Glutamatergic neuron (in vitro differentiated cells): Measurements from ENCODE around the gene LCE7A. TPM values are rescaled to one million over a fixed set of nuclear protein-coding genes. Genes with fewer than 3 reads are reported as not detected.

ENCODE experiments used
- DNase-seq: peaks from one replicate; pipeline ENCODE4 v3.0.0; 2022
- H3K27ac Mint-ChIP-seq: one replicate; pipeline ENCODE4 v1.8.0; 2020; ENCODE audit warnings: mild to moderate bottlenecking, mixed read lengths, inconsistent platforms; ENCODE audit not compliant: unreplicated experiment
- H3K27me3 Mint-ChIP-seq: one replicate; pipeline ENCODE4 v1.8.0; 2020; ENCODE audit warnings: mild to moderate bottlenecking, moderate library complexity, mixed read lengths, inconsistent platforms; ENCODE audit not compliant: unreplicated experiment
- H3K36me3 Mint-ChIP-seq: one replicate; pipeline ENCODE4 v1.8.0; 2020; ENCODE audit warnings: mild to moderate bottlenecking, mixed read lengths, inconsistent platforms; ENCODE audit not compliant: unreplicated experiment
- H3K4me1 Mint-ChIP-seq: one replicate; pipeline ENCODE4 v1.8.0; 2020; ENCODE audit warnings: mild to moderate bottlenecking, low read depth, mixed read lengths, inconsistent platforms; ENCODE audit not compliant: unreplicated experiment
- H3K4me3 Mint-ChIP-seq: one replicate; pipeline ENCODE4 v1.8.0; 2020; ENCODE audit warnings: mild to moderate bottlenecking, mixed read lengths, inconsistent platforms; ENCODE audit not compliant: unreplicated experiment
- H3K9me3 Mint-ChIP-seq: one replicate; pipeline ENCODE4 v1.8.0; 2020; ENCODE audit warnings: mild to moderate bottlenecking, moderate library complexity, mixed read lengths, inconsistent platforms; ENCODE audit not compliant: unreplicated experiment
- CTCF ChIP-seq: fragments of 200-600 bp; sonication (generic); IDR thresholded peaks from one replicate; pipeline ENCODE4 v1.5.0; 2021; ENCODE audit not compliant: partially characterized antibody, unreplicated experiment
- total RNA-seq: library from RNA; stranded (reverse); fragmentation: NEBNext Ultra II Directional; extraction: Animal tissue kit (Norgen Biotek cat#: 25700); gene quantifications from one replicate; pipeline ENCODE4 v1.2.1, GENCODE V29; 2021; ENCODE audit not compliant: unreplicated experiment

LCE7A gene
- total RNA-seq, 1 donor from 2014 or later = not detected

GRCh38 chr1:152904688-152905440, 45.1 kb downstream of the LCE7A start:
- no peak overlapping the region for H3K4me3 Mint-ChIP-seq
- no peak overlapping the region for H3K27ac Mint-ChIP-seq
- peaks cover 2% of the 10 kb centered on the region for H3K36me3 Mint-ChIP-seq
- no peaks in the 10 kb centered on the region for H3K4me1 Mint-ChIP-seq
- H3K9me3 Mint-ChIP-seq = peaks cover 2% of the 10 kb centered on the region
- TF ChIP-seq CTCF = no peak
- H3K27me3 Mint-ChIP-seq = peaks cover 8% of the 10 kb centered on the region
- no peak for DNase-seq

DNA sequence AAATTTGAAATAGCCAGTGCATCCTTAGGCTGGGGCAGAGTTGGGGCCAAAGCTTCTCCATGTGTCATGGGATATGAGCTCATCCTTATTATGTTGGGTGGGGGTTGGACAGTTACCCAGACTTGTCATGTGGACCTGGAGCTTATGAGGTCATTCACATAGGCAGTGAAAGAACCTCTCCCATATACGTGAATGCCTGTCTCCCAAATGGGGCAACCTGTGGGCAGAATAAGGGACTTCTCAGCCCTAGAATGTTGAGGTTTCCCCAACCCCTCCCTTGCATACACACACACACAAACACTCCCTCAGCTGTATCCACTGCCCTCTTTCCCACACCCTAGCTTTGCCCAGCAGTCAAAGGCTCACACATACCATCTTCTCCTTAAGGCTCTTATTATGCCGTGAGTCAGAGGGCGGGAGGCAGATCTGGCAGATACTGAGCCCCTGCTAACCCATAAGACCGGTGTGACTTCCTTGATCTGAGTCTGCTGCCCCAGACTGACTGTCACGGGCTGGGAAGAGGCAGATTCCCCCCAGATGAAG, 46.3 kb downstream of the LCE7A start:
- no peak for TF ChIP-seq CTCF
- Mint-ChIP-seq H3K4me3 (no peak overlapping the region), H3K4me1 (no peaks in the 10 kb centered on the region), H3K36me3 (peaks cover 4% of the 10 kb centered on the region), H3K9me3 (peaks cover 4% of the 10 kb centered on the region), H3K27ac (no peak overlapping the region), H3K27me3 (peaks cover 8% of the 10 kb centered on the region)
- DNase-seq = no peak

DNA sequence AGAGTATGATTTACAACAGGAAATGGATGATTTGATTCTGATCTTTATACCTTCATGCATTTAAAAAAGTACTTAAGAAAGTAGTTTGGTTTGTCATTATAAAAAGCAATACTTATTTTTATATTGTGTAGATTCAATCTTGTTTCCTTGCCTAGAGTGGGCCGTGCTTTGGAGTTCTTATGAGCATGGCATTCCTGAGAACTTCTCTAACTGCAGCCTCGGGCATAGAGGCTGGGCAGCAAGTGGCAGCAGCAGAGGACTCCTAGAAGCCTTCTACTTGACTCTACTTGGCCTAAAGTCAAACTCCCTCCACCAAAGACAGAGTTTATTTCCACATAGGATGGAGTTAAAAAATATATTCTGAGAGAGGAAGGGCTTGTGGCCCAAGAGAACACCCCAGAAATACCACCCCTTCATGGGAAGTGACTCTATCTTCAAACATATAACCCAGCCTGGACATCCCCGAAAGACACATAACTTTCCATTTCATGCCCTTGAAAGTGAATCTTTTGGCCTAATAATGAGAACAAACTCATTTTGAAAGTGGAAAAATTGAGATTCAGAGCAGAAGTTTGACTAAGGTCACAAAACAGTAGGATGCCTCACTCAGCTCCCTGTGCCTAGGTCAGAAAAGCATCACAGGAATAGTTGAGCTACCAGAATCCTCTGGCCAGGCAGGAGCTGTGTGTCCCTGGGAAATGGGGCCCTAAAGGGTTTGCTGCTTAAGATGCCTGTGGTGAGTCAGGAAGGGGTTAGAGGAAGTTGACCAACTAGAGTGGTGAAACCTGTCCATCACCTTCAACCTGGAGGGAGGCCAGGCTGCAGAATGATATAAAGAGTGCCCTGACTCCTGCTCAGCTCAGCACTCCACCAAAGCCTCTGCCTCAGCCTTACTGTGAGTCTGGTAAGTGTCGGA, 48.1 kb downstream of the LCE7A start, which contains the start of gene IVL:
Gene IVL, plus strand, starts transcription at position 861 of the 916 bp plus-strand sequence. CDS start 1,252 bp downstream, outside the sequence.
- Mint-ChIP-seq H3K4me3 (no peak within 1 kb of the TSS), H3K4me1 (no peaks in the 10 kb centered on the region), H3K9me3 (peaks cover 9% of the 10 kb centered on the region), H3K36me3 (peaks cover 4% of the 10 kb centered on the region), H3K27ac (no peak within 1 kb of the TSS), H3K27me3 (peaks cover 10% of the 10 kb centered on the region)
- no peak for DNase-seq
- no peak for TF ChIP-seq CTCF

- Mint-ChIP-seq H3K27me3 (peaks cover 10% of the 10 kb centered on the region), H3K4me1 (no peaks in the 10 kb centered on the region), H3K9me3 (peaks cover 9% of the 10 kb centered on the region), H3K27ac (no peak overlapping the region), H3K4me3 (no peak overlapping the region), H3K36me3 (peaks cover 4% of the 10 kb centered on the region)
- no peak for TF ChIP-seq CTCF
- DNase-seq = no peak
Measured at GRCh38 chr1:152909206-152909605, 49.4 kb downstream of the LCE7A start.

Other genes starting within 250 kb of the LCE7A start
- gene LCE3B, start 246.2 kb upstream of the LCE7A start, total RNA-seq = not detected
- gene LCE3A, start 236.9 kb upstream of the LCE7A start, total RNA-seq = not detected
- gene LCE2D, start 196.6 kb upstream of the LCE7A start, total RNA-seq = not detected
- not detected for gene LCE2C, start 184.7 kb upstream of the LCE7A start, total RNA-seq
- not detected for gene LCE2B, start 173.9 kb upstream of the LCE7A start, total RNA-seq
- not detected for gene LCE2A, start 161.7 kb upstream of the LCE7A start, total RNA-seq
- gene LCE4A, start 151.8 kb upstream of the LCE7A start, total RNA-seq = not detected
- gene KPRP, start 102.0 kb upstream of the LCE7A start, total RNA-seq = not detected
- gene LCE1F, start 84.9 kb upstream of the LCE7A start, total RNA-seq = not detected
- not detected for gene LCE1E, start 73.7 kb upstream of the LCE7A start, total RNA-seq
- gene LCE1D, start 63.3 kb upstream of the LCE7A start, total RNA-seq = not detected
- not detected for gene LCE1C, start 53.3 kb upstream of the LCE7A start, total RNA-seq
- not detected for gene LCE1B, start 48.0 kb upstream of the LCE7A start, total RNA-seq
- gene LCE1A, start 32.5 kb upstream of the LCE7A start, total RNA-seq = not detected
- gene LCE6A, start 17.1 kb upstream of the LCE7A start, total RNA-seq = not detected
- gene SMCP, start 18.3 kb downstream of the LCE7A start, total RNA-seq = not detected
- not detected for gene IVL, start 48.5 kb downstream of the LCE7A start, total RNA-seq
- not detected for gene SPRR5, start 87.2 kb downstream of the LCE7A start, total RNA-seq
- not detected for gene SPRR4, start 110.7 kb downstream of the LCE7A start, total RNA-seq
- not detected for gene SPRR1A, start 124.1 kb downstream of the LCE7A start, total RNA-seq
- not detected for gene SPRR3, start 141.8 kb downstream of the LCE7A start, total RNA-seq
- not detected for gene SPRR1B, start 171.2 kb downstream of the LCE7A start, total RNA-seq
- gene SPRR2D, start 181.1 kb downstream of the LCE7A start, total RNA-seq = not detected
- not detected for gene SPRR2A, start 197.5 kb downstream of the LCE7A start, total RNA-seq
- gene SPRR2B, start 211.6 kb downstream of the LCE7A start, total RNA-seq = not detected
- not detected for gene SPRR2E, start 234.5 kb downstream of the LCE7A start, total RNA-seq